Liver (tissue), 3 donors: ENCODE measurements around the gene B4GALNT3.

ENCODE experiments used
- EGR1 ChIP-seq, 2 donors: IDR thresholded peaks; 2 replicates each; pipeline ENCODE4 v1.6.1; 2016 to 2018; ENCODE audit warnings: antibody characterized with exemption in 2 of 2, low read depth in 2 of 2
- HNF4A ChIP-seq, 2 donors: conservative IDR thresholded peaks; 2 replicates each; pipeline ENCODE4 v1.6.1; 2016; ENCODE audit warnings: antibody characterized with exemption in 2 of 2, mild to moderate bottlenecking in 2 of 2
- SP1 ChIP-seq: IDR thresholded peaks from 2 replicates; pipeline ENCODE4 v1.6.1; 2018; ENCODE audit warnings: antibody characterized with exemption, mild to moderate bottlenecking
- TF ChIP-seq, protein P1 (sequence below): fragments of 150-350 bp; IDR thresholded peaks from 2 replicates; pipeline ENCODE4 v1.5.1; 2017; ENCODE audit warnings: improper control_type of control experiment, low read depth, low read length; ENCODE audit not compliant: missing input control
- donor health status: healthy.
- donor health status: healthy.

DNA sequence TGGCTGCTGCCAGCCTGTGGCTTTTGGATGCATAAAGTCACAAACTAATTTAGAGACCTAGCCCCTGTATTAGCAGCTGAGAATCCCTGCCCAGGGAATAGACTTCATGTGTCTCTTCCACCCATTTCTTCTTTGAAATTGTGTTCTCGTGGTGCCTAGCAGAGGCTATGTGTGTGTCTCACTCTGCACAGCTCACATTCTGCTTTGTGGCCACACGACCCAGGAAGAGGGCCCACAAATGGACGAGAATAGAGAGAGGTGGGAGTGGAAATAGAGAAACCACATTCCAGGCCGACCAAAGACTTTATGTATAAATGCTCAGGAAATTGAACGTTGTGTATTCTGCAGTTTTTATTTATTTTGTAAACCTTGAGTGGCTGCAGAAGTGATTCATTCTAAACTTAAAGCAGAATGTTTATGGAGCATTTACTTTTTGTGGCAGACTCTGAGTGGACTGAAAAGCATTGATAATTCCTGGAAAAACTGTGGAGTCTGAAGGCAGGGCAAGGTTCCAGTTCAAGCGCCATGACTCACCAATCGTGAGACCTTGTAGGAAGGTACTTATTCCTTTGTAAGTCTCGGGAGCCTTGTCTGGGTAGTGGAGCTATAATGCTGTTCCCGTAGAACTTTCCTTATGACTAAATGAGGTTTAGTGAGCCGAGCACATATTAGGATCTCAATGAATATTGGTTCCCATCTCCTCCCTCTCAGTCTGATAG, 9.1 kb downstream of the B4GALNT3 start:
- TF ChIP-seq, protein P1, sequence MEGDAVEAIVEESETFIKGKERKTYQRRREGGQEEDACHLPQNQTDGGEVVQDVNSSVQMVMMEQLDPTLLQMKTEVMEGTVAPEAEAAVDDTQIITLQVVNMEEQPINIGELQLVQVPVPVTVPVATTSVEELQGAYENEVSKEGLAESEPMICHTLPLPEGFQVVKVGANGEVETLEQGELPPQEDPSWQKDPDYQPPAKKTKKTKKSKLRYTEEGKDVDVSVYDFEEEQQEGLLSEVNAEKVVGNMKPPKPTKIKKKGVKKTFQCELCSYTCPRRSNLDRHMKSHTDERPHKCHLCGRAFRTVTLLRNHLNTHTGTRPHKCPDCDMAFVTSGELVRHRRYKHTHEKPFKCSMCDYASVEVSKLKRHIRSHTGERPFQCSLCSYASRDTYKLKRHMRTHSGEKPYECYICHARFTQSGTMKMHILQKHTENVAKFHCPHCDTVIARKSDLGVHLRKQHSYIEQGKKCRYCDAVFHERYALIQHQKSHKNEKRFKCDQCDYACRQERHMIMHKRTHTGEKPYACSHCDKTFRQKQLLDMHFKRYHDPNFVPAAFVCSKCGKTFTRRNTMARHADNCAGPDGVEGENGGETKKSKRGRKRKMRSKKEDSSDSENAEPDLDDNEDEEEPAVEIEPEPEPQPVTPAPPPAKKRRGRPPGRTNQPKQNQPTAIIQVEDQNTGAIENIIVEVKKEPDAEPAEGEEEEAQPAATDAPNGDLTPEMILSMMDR: no peak
- no peak for TF ChIP-seq EGR1 (IDR thresholded peaks at IDR 0.05; ENCODE audit: low read depth in 2 of 2)
- TF ChIP-seq HNF4A (conservative IDR thresholded peaks at IDR 0.05): no peak
- TF ChIP-seq SP1: no peak
